A549 (cell line): ENCODE data around the gene NR2F1. TPM values are rescaled to one million over a fixed set of nuclear protein-coding genes. Genes with fewer than 3 reads are reported as not detected.

ENCODE experiments used
- ATAC-seq, 2 experiments: fragments of 200-7000 bp in 1 of 2; fragments of >200 bp in 1 of 2; cut with Nextera tagmentation in 1 of 2; cut with Tn5 transposase in 1 of 2; 3 replicates each; pipeline versions ENCODE4 v1.8.0 to v1.9.1; 2018 to 2020; ENCODE audit warnings: mild to moderate bottlenecking in 1 of 2, moderate library complexity in 1 of 2
- CTCF ChIA-PET: fragments of 300-600 bp; sonication (Branson Sonifier 250); formaldehyde crosslinking; extraction: SDS; loops from one replicate; lab custom pipeline; 2021; ENCODE audit warnings: antibody characterized with exemption, inconsistent platforms; lab: Yijun Ruan, JAX
- POLR2A ChIA-PET: fragments of 350-600 bp; formaldehyde crosslinking; extraction: SDS; loops from one replicate; lab custom pipeline; 2021; ENCODE audit warnings: antibody characterized with exemption, inconsistent platforms; lab: Yijun Ruan, JAX
- DNase-seq, 2 experiments: peaks; one replicate each; pipeline versions ENCODE4 v3.0.0 to v3.0.0-alpha.2; 2011 to 2016; ENCODE audit warnings: low read depth in 1 of 2, low spot score in 1 of 2
- FAIRE-seq: peaks from 2 replicates; lab custom pipeline; 2011; peaks lifted over from hg19 to GRCh38; lab: Jason Lieb, UNC
- H3K27ac ChIP-seq, 2 experiments: fragments of >200 bp; sonication (Bioruptor Twin); formaldehyde crosslinking; 3 replicates each; pipeline ENCODE4 v1.5.1; 2016 to 2017
- H3K4me1 ChIP-seq: fragments of >200 bp; sonication (Bioruptor Twin); formaldehyde crosslinking; 3 replicates; pipeline ENCODE4 v1.6.1; 2016
- H3K4me2 ChIP-seq: fragments of >200 bp; sonication (Bioruptor Twin); formaldehyde crosslinking; 3 replicates; pipeline ENCODE4 v1.6.1; 2016
- H3K4me3 ChIP-seq: fragments of >200 bp; sonication (Bioruptor Twin); formaldehyde crosslinking; 3 replicates; pipeline ENCODE4 v1.5.1; 2016
- H3K9me3 ChIP-seq: fragments of >200 bp; sonication (Bioruptor Twin); formaldehyde crosslinking; 3 replicates; pipeline ENCODE4 v1.6.1; 2016
- CEBPB ChIP-seq, 2 experiments: fragments of >200 bp in 1 of 2; sonication (Bioruptor Twin) in 1 of 2; formaldehyde crosslinking in 1 of 2; IDR thresholded peaks; 2 replicates each; pipeline ENCODE4 v1.6.1; 2012 to 2016
- CHD2 ChIP-seq: fragments of 150-350 bp; IDR thresholded peaks from 2 replicates; pipeline ENCODE4 v1.6.1; 2014; ENCODE audit warnings: low read length; ENCODE audit not compliant: partially characterized antibody
- EHMT2 ChIP-seq: fragments of 200-600 bp; sonication (generic); IDR thresholded peaks from 2 replicates; pipeline ENCODE4 v1.6.1; 2016; ENCODE audit warnings: antibody characterized with exemption, low read depth, mild to moderate bottlenecking, moderate library complexity
- EP300 ChIP-seq, 2 experiments: fragments of >200 bp; sonication (Bioruptor Twin); formaldehyde crosslinking; IDR thresholded peaks; 2 replicates in 1 of 2; 3 replicates in 1 of 2; pipeline ENCODE4 v1.6.1; 2016 to 2017
- FOXS1 ChIP-seq: fragments of 250-450 bp; sonication (Bioruptor Pico); IDR thresholded peaks from 2 replicates; pipeline ENCODE4 v1.5.0; 2020; ENCODE audit warnings: mild to moderate bottlenecking, moderate library complexity
- GATA3 ChIP-seq: IDR thresholded peaks from 2 replicates; pipeline ENCODE4 v1.6.1; 2012; ENCODE audit warnings: borderline replicate concordance
- HOXB5 ChIP-seq: fragments of 250-450 bp; sonication (Bioruptor Pico); IDR thresholded peaks from 2 replicates; pipeline ENCODE4 v1.5.0; 2020; ENCODE audit warnings: mild to moderate bottlenecking, moderate library complexity
- KDM1A ChIP-seq: fragments of 200-600 bp; sonication (generic); IDR thresholded peaks from 2 replicates; pipeline ENCODE4 v1.6.1; 2016; ENCODE audit warnings: low read depth, mild to moderate bottlenecking
- MAZ ChIP-seq: fragments of 150-350 bp; IDR thresholded peaks from 2 replicates; pipeline ENCODE4 v1.6.1; 2014; ENCODE audit warnings: antibody characterized with exemption, low read depth, low read length, borderline replicate concordance
- MYC ChIP-seq: IDR thresholded peaks from 2 replicates; pipeline ENCODE4 v1.6.1; 2012; ENCODE audit warnings: mild to moderate bottlenecking, inconsistent platforms, low read length, improper control_type of control experiment, borderline replicate concordance
- NFE2L2 ChIP-seq: fragments of 150-350 bp; conservative IDR thresholded peaks from 2 replicates; pipeline ENCODE4 v1.6.1; 2014; ENCODE audit warnings: low read length
- NR3C1 ChIP-seq: fragments of >200 bp; sonication (Bioruptor Twin); formaldehyde crosslinking; IDR thresholded peaks from 3 replicates; pipeline ENCODE4 v1.6.1; 2017
- SREBF2 ChIP-seq: fragments of 450-650 bp; IDR thresholded peaks from 2 replicates; pipeline ENCODE4 v1.6.1; 2014; ENCODE audit warnings: mild to moderate bottlenecking, moderate library complexity
- TP53 ChIP-seq: fragments of 250-450 bp; sonication (Bioruptor Pico); IDR thresholded peaks from 2 replicates; pipeline ENCODE4 v1.5.0; 2021; ENCODE audit warnings: mild to moderate bottlenecking, moderate library complexity
- ZC3H11A ChIP-seq: fragments of 450-650 bp; IDR thresholded peaks from 2 replicates; pipeline ENCODE4 v1.6.1; 2014; ENCODE audit warnings: antibody characterized with exemption, mild to moderate bottlenecking
- ZSCAN20 ChIP-seq: fragments of 250-450 bp; sonication (Bioruptor Pico); IDR thresholded peaks from 2 replicates; pipeline ENCODE4 v1.8.0; 2022; ENCODE audit warnings: mild to moderate bottlenecking, moderate library complexity
- WGBS: methylation state at CpG from one replicate; pipeline ENCODE4 v1.1.6; 2017; ENCODE audit errors: missing lambda C conversion rate; 5-methylcytosine and 5-hydroxymethylcytosine counted together
- polyA plus RNA-seq, 4 experiments: library from polyadenylated mRNA; depleted of rRNA in 3 of 4; stranded (reverse); fragments of >200 nt; fragmentation: RNase III in 1 of 4; extraction: RNeasy Plus Mini Kit Qiagen cat#74134 plus additional on column Dnase treatment in 1 of 4; gene quantifications; 2 replicates in 3 of 4; 3 replicates in 1 of 4; pipeline ENCODE4 v1.2.3, GENCODE V29; 2011 to 2017
- TF ChIP-seq, protein P1 (sequence below): fragments of 450-650 bp; IDR thresholded peaks from 2 replicates; pipeline ENCODE4 v1.6.1; 2014; ENCODE audit warnings: antibody characterized with exemption
- TF ChIP-seq, protein P2 (sequence below): fragments of 250-450 bp; sonication (Bioruptor Pico); IDR thresholded peaks from 2 replicates; pipeline ENCODE4 v1.5.0; 2020; ENCODE audit warnings: low read depth, mild to moderate bottlenecking, moderate library complexity
- TF ChIP-seq, protein P3 (sequence below): IDR thresholded peaks from 2 replicates; pipeline ENCODE4 v1.6.1; 2012

Gene NR2F1
- polyA plus RNA-seq, 2 of the 4 experiments (the other 2 are of a cell fraction) = 5.0 to 5.2 TPM

GRCh38 chr5:93593476-93594131, 10.6 kb downstream of the NR2F1 start:
- ChIA-PET CTCF (interaction anchor here (1.8 kb wide), 1 partner anchor 14 kb away, joined by 6 read pairs; no protein-coding TSS in a partner anchor), POLR2A (no interaction called here)
- H3K4me3 ChIP-seq = no peak overlapping the region
- H3K4me2 ChIP-seq = no peak overlapping the region
- FAIRE-seq (no peak), ATAC-seq (no peak), DNase-seq (no peak)
- 0 out of 3 replicates have a peak, but pooled peaks cover 5% of the 10 kb centered on the region for H3K4me1 ChIP-seq
- TF ChIP-seq CEBPB (IDR thresholded peaks at IDR 0.05) (no peak), MAZ (no peak), CHD2 (no peak), FOXS1 (no peak), HOXB5 (CRISPR knock-in tag) (no peak), TP53 (CRISPR knock-in tag) (no peak), EHMT2 (no peak), SREBF2 (no peak), MYC (no peak)
- TF ChIP-seq, protein P1, sequence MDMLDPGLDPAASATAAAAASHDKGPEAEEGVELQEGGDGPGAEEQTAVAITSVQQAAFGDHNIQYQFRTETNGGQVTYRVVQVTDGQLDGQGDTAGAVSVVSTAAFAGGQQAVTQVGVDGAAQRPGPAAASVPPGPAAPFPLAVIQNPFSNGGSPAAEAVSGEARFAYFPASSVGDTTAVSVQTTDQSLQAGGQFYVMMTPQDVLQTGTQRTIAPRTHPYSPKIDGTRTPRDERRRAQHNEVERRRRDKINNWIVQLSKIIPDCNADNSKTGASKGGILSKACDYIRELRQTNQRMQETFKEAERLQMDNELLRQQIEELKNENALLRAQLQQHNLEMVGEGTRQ = no peak
- TF ChIP-seq, protein P2, sequence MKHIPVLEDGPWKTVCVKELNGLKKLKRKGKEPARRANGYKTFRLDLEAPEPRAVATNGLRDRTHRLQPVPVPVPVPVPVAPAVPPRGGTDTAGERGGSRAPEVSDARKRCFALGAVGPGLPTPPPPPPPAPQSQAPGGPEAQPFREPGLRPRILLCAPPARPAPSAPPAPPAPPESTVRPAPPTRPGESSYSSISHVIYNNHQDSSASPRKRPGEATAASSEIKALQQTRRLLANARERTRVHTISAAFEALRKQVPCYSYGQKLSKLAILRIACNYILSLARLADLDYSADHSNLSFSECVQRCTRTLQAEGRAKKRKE = no peak
- H3K27ac ChIP-seq = no peak overlapping the region
- 91% methylated on average over 30 of the region's 30 CpGs for WGBS
- no peaks in the 10 kb centered on the region for H3K9me3 ChIP-seq

DNA sequence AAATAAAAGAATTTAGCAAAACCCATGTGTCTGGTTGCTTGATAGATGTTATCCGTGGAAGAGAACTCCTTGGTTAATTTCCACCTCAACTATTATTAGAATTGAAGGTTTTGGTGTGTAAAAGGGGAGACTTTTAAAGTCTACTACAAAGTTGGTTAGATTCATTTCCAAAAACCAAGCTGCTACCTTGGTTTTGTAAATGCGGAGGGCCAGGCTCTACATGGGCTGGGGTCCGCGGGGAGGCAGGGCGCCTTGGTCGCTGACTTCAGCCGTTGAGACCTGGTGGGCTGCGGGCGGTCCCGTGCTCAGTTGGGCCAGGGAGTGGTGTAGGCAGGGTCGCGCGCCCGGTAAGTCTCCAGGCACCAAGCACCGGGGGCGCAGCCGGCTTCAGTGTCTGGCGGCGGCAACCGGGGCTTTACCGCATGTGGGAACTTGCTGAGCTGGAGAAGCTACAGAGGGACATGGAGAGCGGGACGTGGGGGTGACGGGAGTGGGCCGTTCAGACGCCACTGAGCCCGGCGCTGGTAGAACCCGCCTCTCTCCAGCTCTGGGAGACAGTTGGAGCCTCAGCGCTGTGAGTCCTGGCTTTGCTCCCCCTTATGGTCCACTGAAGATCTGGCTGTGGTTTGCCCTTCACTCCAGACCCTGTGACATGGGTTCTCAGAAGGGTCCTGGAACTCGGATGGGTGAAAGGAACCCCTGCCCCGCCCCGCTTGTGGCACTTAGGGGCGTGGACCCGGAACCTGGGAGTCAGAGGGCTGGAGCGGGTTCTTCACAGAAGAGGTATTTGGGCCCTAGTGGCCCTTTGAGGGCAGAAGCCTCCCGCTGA, 11.8 kb downstream of the NR2F1 start:
- no peak for DNase-seq
- POLR2A ChIA-PET = no interaction called here
- ATAC-seq = no peak
- Histone ChIP-seq H3K4me3 (no peak overlapping the region), H3K4me2 (no peak overlapping the region), H3K9me3 (no peaks in the 10 kb centered on the region), H3K27ac (no peak overlapping the region), H3K4me1 (0 out of 3 replicates have a peak, but pooled peaks cover 5% of the 10 kb centered on the region)
- CTCF ChIA-PET = interaction anchor here (1.1 to 1.6 kb wide), 2 partner anchors 10 to 206 kb away, joined by 4 to 7 read pairs; no protein-coding TSS in a partner anchor
- WGBS = 94% methylated on average over 35 of the region's 37 CpGs
- TF ChIP-seq, protein P3, sequence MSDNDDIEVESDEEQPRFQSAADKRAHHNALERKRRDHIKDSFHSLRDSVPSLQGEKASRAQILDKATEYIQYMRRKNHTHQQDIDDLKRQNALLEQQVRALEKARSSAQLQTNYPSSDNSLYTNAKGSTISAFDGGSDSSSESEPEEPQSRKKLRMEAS = no peak
- no peak for TF ChIP-seq GATA3
- no peak for TF ChIP-seq KDM1A
- TF ChIP-seq, protein P1 = no peak
- TF ChIP-seq HOXB5 (CRISPR knock-in tag) = no peak
- no peak for TF ChIP-seq FOXS1
- no peak for TF ChIP-seq ZC3H11A
- no peak for TF ChIP-seq EP300 (IDR thresholded peaks at IDR 0.05)
- TF ChIP-seq NFE2L2 = no peak
- no peak for FAIRE-seq

- ChIA-PET POLR2A (no interaction called here), CTCF (interaction anchor here (1.1 to 3.0 kb wide), 3 partner anchors 9 to 205 kb away, joined by 4 to 15 read pairs (median 7); no protein-coding TSS in a partner anchor)
- ATAC-seq = no peak
- 94% methylated on average over 28 of the region's 29 CpGs for WGBS
- TF ChIP-seq ZSCAN20 (no peak), NR3C1 (no peak)
- Histone ChIP-seq H3K4me3 (no peak overlapping the region), H3K4me2 (no peak overlapping the region), H3K27ac (no peak overlapping the region), H3K4me1 (0 out of 3 replicates have a peak, but pooled peaks cover 5% of the 10 kb centered on the region), H3K9me3 (no peaks in the 10 kb centered on the region)
- FAIRE-seq = no peak
- no peak for DNase-seq
These were observed 12.6 kb downstream of the NR2F1 start for GRCh38 chr5:93595420-93596147.
